GM19025 (cell line): ENCODE measurements around the gene RLBP1.

Source experiments
- ATAC-seq: cut with Tn5 transposase; IDR thresholded peaks from one replicate; pipeline ENCODE4 v1.9.1; 2021; ENCODE audit warnings: mild to moderate bottlenecking, low read depth, moderate library complexity; ENCODE audit not compliant: unreplicated experiment

The RLBP1 gene

GRCh38 chr15:89208256-89208655 is 13.1 kb downstream of the RLBP1 start:
- no peak for ATAC-seq

- ATAC-seq = no peak
These were observed 14.5 kb downstream of the RLBP1 start for GRCh38 chr15:89206908-89207331.

DNA sequence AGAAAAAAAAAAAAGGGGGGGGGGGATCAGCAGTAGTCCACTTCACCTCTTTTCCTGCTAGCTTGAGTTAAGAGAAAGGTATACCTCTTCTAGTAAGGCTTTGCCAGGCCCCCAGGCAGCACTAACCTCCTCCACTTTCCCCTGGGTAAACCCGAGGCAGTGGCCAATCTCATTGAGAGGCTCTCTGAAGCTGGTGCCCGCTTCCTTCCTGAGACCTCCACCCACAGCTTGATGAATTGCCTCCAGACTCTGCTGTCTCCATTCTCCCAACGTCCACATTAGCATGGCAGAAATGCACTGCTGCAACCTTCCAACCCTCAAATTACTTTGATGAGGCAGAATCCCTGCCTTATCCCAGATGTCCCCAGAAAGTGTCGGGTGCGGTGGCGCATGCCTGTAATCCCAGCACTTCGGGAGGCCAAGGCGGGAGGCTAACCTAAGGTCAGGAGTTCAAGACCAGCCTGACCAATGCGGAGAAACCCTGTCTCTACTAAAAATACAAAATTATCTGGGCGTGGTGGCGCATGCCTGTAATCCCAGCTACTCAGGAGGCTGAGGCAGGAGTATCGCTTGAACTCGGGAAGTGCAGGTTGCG is 15.3 kb downstream of the RLBP1 start:
- ATAC-seq = no peak

DNA sequence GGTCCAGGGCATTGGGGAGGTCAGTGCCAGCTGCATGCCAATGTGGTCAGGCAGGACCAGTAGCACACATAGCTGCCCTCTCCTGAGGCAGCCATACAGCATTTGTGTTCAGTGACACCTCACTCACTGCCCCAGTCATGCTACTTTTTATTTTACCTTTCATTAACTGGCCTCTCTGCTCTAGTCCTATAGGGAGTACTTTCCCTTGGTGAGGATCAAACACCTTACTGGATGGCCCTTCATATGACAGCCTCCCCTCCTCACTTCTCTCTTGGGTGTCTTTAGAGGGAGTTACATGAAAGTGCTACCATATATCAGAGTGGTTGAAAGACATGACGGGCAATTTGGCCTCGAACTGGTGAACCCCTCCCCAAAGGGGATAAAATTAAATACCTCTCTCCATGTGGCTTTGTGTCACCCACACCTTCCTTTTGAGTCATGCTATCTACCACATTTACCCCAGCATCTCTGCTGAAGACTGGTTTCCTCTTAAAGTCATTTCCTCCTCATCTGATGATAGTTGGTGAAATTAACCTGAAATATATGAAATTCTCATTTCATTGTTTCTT is 17.6 kb downstream of the RLBP1 start:
- no peak for ATAC-seq

DNA sequence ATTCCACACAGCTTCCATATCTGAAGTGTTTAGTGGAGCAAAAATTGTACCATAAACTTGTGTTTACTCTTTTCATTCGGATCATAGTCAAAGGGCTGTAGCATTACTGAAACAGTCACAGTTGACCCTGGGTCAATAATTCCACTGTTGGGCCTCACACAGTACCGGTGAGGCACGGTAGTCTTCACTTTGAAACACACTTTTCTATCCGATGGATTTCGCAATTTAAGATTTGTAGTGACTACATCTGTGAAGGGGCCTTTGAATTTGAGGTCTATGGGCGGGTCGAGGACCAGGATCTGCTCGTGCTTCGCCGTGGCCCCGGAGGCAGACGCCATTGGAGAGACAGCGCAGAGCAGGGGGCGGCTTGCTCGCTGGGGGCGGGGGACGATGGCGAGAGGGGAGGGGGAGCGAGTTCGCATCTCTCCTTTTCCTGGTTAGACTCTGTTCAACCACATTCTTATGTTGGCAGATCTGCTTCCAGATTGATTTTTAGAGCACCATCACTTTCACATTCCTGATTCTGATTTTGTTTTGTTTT is 19.8 kb downstream of the RLBP1 start:
- no peak for ATAC-seq

- ATAC-seq = no peak
These were observed 21.2 kb downstream of the RLBP1 start for GRCh38 chr15:89200182-89200581.

GRCh38 chr15:89199746-89200145 is 21.6 kb downstream of the RLBP1 start:
- ATAC-seq = no peak

- no peak for ATAC-seq
These were observed 22.4 kb downstream of the RLBP1 start for GRCh38 chr15:89198934-89199333.

- ATAC-seq = no peak
These were observed 23.2 kb downstream of the RLBP1 start for GRCh38 chr15:89198196-89198595.

GRCh38 chr15:89197503-89197971 is 23.8 kb downstream of the RLBP1 start:
- ATAC-seq = no peak

DNA sequence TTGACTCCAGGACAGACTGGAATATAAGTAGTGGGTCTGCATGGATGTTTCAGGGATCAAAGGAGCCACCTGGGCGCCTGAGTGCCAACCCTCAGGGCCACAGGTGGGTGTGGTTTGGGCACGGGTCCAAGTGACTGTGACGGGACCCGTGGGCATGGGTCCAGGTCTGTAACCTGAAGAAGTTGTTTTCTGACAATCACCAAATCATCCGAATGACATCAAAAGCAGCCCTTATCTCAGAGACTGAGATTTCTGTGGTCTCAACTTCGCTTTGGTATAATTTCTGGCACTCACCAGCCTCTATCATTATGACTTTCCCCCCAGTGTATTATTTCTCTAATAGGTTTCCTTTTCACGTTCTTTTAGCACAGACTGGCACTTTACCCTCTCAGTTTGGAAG is 24.4 kb downstream of the RLBP1 start:
- ATAC-seq = no peak

GRCh38 chr15:89196241-89196640 is 25.1 kb downstream of the RLBP1 start:
- ATAC-seq = no peak

GRCh38 chr15:89195836-89196235 is 25.5 kb downstream of the RLBP1 start:
- ATAC-seq = no peak

GRCh38 chr15:89194608-89195007 is 26.8 kb downstream of the RLBP1 start:
- ATAC-seq = no peak

DNA sequence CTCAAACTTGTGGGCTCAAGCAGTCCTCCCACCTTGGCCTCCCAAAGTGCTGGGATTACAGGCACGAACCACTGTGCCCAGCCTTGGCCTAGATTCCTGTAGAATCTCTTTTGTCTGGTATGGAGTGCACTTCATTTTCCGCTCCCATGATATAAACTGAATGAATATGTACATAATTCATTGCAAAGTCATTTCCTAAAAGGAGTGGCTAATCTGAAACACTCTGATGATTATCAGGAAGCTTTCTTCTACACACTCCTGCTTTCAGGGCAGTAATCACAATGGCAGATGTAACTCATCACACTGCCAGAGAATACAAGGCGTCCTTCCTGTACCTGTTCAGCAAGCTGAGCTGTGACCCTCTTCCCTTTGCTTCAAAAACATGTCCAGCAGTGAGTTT is 28.6 kb downstream of the RLBP1 start:
- no peak for ATAC-seq

GRCh38 chr15:89192136-89192535 is 29.2 kb downstream of the RLBP1 start:
- no peak for ATAC-seq

DNA sequence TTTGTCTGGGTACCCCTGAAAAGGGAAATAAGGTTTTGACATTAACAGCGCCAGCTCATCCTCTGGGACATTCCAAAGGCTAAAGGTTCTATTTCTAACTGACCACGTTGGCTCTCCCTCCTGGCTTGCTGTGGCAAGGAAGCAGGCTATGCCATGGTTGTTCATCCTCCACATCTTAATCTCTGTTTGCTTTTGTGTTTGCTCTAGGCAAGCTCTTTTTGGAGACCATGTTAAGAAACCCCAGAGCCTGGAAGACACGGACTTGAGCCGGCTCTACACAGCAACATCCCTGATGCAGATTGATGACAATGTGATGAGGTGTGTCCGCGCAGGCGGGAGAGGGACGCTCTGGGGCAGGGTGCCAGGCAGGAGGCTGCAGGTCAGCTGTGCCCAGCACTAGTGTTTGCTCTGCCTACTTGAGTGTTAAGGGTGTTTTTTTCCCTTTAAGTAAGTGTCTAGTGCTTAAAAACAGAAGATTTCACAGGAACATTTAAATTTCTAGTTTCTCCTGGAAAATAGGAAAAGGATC is 33.3 kb downstream of the RLBP1 start:
- ATAC-seq = no peak

DNA sequence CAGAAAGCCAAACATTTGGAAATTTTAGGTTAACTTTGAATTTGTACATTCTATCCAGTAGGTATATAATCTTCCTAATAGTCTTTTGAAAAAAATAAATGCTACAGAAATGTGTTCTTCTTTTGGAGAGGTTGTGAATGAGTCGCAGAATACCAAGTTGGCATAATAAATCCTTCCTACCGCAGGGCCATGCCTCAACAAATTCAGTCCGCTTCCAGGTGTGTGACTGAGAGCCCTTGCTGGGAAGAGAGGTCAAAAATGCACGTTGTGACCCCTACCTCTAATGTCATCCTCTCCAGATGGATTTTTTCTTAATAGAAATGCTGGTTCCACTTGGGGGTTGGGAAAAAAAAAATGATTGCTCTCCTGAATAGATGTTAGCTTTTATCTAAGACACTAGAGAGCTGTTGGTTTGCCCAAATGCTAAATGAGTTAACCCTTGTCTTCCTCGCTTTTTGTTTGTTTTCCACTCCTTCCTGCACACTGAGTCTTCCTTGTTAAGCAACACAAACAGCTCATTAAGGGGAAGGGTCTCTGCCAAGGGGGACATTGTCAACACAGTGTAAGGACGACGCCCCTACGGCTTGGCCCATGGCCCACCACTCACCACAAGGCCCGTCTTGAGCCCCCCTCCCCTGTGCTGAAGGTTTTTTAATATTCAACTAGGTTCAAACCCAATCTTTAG is 33.9 kb downstream of the RLBP1 start:
- no peak for ATAC-seq

GRCh38 chr15:89186803-89187202 is 34.6 kb downstream of the RLBP1 start:
- ATAC-seq = no peak

DNA sequence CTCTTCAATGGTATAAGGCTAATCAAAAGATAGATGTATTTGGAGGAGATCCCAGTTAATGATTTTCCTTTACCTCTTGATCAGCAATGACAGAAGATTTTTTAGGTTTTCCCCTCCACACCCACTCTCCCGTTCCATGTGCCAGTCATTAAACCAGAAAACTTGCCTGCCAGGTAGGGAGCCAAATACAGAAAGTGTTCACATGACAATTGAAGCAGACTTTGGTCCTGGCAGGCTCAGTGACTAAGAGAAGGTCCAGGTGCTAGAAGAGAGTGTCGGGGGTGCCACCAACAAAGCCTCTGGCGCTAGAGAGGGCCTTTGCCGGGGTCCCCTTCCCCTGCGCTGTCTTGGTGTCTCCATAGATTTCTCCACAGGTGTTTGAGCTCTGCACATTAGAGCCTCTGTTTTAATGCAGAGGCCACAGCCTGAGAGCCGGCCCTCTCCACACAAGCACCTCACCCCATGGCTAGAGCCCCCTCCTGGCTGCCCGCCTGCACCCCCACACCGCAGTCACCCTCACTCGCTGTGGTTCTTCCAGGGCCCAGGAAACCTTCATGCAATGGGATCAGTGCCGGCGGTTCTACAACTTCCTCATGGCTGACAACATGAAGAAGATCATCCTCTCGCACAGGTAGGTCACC is 36.4 kb downstream of the RLBP1 start:
- no peak for ATAC-seq

DNA sequence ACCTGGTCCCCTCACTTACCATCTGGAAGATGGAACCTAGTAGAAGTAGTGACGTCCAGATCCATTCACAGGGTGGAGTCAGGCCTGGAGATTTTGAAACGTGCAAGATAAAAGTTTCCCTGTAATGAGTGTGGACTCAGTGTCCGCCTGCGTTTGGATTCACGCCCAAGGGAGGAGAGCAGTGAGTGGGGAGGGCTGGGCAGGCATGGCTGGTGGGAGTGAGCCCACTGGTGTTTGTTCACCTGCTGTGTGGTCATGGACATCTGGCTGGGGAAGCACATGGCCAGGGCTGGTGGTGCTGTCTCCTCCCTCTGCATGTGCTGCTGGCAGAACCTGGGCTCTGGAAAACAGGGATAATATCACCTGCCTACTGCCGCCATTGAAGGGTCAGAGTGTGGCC is 37.0 kb downstream of the RLBP1 start:
- ATAC-seq = no peak
